B cell (primary cell): ENCODE data around the gene GPER1. TPM values are rescaled to one million over a fixed set of nuclear protein-coding genes. Genes with fewer than 3 reads are reported as not detected.
"Not testable (repeated sequence)": the region's sequence is repeated elsewhere in the genome, so short reads cannot be mapped to it uniquely, and the experiment has no call there.

Source experiments
- ATAC-seq: fragments of 200-7000 bp; cut with Tn5 transposase; one replicate; pipeline ENCODE4 v1.10.0; 2021; ENCODE audit warnings: low read depth, mild to moderate bottlenecking, moderate number of reproducible peaks, moderate library complexity
- CTCF ChIA-PET: fragments of 350-600 bp; sonication (Branson Sonifier 250); formaldehyde crosslinking; loops from one replicate; lab custom pipeline; 2021; ENCODE audit warnings: antibody characterized with exemption, inconsistent platforms; lab: Charles Lee
- POLR2A ChIA-PET: fragments of 350-600 bp; sonication (Branson Sonifier 250); formaldehyde crosslinking; loops from one replicate; lab custom pipeline; 2021; ENCODE audit warnings: antibody characterized with exemption; lab: Charles Lee
- DNase-seq: peaks from one replicate; pipeline ENCODE4 v3.0.0; 2013
- H2AFZ ChIP-seq: 2 replicates; pipeline ENCODE4 v1.6.1; 2012; ENCODE audit warnings: mild to moderate bottlenecking, low read depth, low read length; ENCODE audit not compliant: insufficient read depth, poor library complexity, severe bottlenecking
- H3K27ac ChIP-seq, 2 donors: 1 replicate in 1 of 2; 2 replicates in 1 of 2; pipeline ENCODE4 v1.5.1; 2012 to 2013; ENCODE audit warnings: low read length in 2 of 2, mild to moderate bottlenecking in 2 of 2, moderate library complexity in 1 of 2
- H3K27me3 ChIP-seq, 4 experiments: fragments of 200-600 bp in 1 of 4; sonication (generic) in 1 of 4; replicated peaks in 1 of 4; 1 replicate in 2 of 4; 2 replicates in 2 of 4; pipeline versions ENCODE4 v1.6.1 to v1.7.0; 2013 to 2016; ENCODE audit warnings: low read length in 3 of 4, mild to moderate bottlenecking in 2 of 4, mixed read lengths in 1 of 4, moderate library complexity in 1 of 4; ENCODE audit not compliant: insufficient read depth in 4 of 4, control insufficient read depth in 3 of 4; ENCODE audit errors: control extremely low read depth in 1 of 4
- H3K36me3 ChIP-seq, 2 experiments: replicated peaks in 1 of 2; 1 replicate in 1 of 2; 2 replicates in 1 of 2; pipeline versions ENCODE4 v1.6.1 to v1.7.1; 2013; ENCODE audit warnings: low read length in 1 of 2; ENCODE audit not compliant: insufficient read depth in 2 of 2, control insufficient read depth in 1 of 2; ENCODE audit errors: control extremely low read depth in 1 of 2, extremely low read depth in 1 of 2
- H3K4me1 ChIP-seq, 2 donors: fragments of 200-600 bp in 1 of 2; sonication (generic) in 1 of 2; 1 replicate in 1 of 2; 2 replicates in 1 of 2; pipeline versions ENCODE4 v1.5.1 to v1.6.1; 2013 to 2017; ENCODE audit warnings: low read length in 2 of 2; ENCODE audit not compliant: control insufficient read depth in 2 of 2, insufficient read depth in 2 of 2
- H3K4me2 ChIP-seq: replicated peaks from 2 replicates; pipeline ENCODE3; 2012; ENCODE audit warnings: mild to moderate bottlenecking, low read depth, low read length; ENCODE audit not compliant: poor library complexity, severe bottlenecking
- H3K4me3 ChIP-seq, 5 experiments: fragments of 200-600 bp in 1 of 5; sonication (generic) in 1 of 5; 1 replicate in 3 of 5; 2 replicates in 2 of 5; pipeline versions ENCODE4 v1.5.1 to v1.7.0; 2011 to 2016; ENCODE audit warnings: low read length in 4 of 5, mild to moderate bottlenecking in 4 of 5, low read depth in 2 of 5, control low read depth in 1 of 5, moderate library complexity in 1 of 5; ENCODE audit not compliant: insufficient read depth in 1 of 5; ENCODE audit errors: control extremely low read depth in 1 of 5, extremely low read depth in 1 of 5
- H3K79me2 ChIP-seq: fragments of 200-600 bp; sonication (generic); one replicate; pipeline ENCODE4 v1.6.0; 2016; ENCODE audit warnings: low read length; ENCODE audit not compliant: control insufficient read depth, insufficient read depth
- H3K9ac ChIP-seq: fragments of 200-600 bp; sonication (generic); 2 replicates; pipeline ENCODE4 v1.6.1; 2017; ENCODE audit warnings: mild to moderate bottlenecking, low read length, moderate library complexity
- H3K9me3 ChIP-seq, 3 donors: one replicate each; pipeline versions ENCODE4 v1.6.1 to v1.7.1; 2013; ENCODE audit warnings: low read length in 2 of 3; ENCODE audit not compliant: control insufficient read depth in 2 of 3, insufficient read depth in 1 of 3; ENCODE audit errors: control extremely low read depth in 1 of 3
- H4K20me1 ChIP-seq: 2 replicates; pipeline ENCODE4 v1.6.0; 2012; ENCODE audit warnings: mild to moderate bottlenecking, low read length; ENCODE audit not compliant: insufficient read depth, control insufficient read depth, poor library complexity, severe bottlenecking
- H3K27ac Mint-ChIP-seq: one replicate; pipeline ENCODE4 v1.8.0; 2021; ENCODE audit warnings: mixed read lengths
- H3K27me3 Mint-ChIP-seq: one replicate; pipeline ENCODE4 v1.8.0; 2021; ENCODE audit warnings: mixed read lengths
- H3K4me1 Mint-ChIP-seq: one replicate; pipeline ENCODE4 v1.8.0; 2021; ENCODE audit warnings: mixed read lengths
- H3K4me3 Mint-ChIP-seq: one replicate; pipeline ENCODE4 v1.8.0; 2021; ENCODE audit warnings: mixed read lengths
- H3K9me3 Mint-ChIP-seq: one replicate; pipeline ENCODE4 v1.8.0; 2022; ENCODE audit warnings: mixed read lengths; ENCODE audit not compliant: insufficient read depth
- CTCF ChIP-seq: fragments of 200-600 bp; IDR thresholded peaks from one replicate; pipeline ENCODE4 v1.8.0; 2022; ENCODE audit warnings: antibody characterized with exemption, mild to moderate bottlenecking
- EZH2 ChIP-seq: IDR thresholded peaks from 2 replicates; pipeline ENCODE4 v1.6.1; 2012; ENCODE audit warnings: borderline replicate concordance, low read depth, mild to moderate bottlenecking, moderate library complexity, low read length; ENCODE audit not compliant: insufficient read depth, poor library complexity, severe bottlenecking
- WGBS: methylation state at CpG from one replicate; pipeline ENCODE4 v1.1.5; 2013; ENCODE audit warnings: missing lambda C conversion rate; ENCODE audit not compliant: insufficient coverage; 5-methylcytosine and 5-hydroxymethylcytosine counted together
- intact Hi-C: fragments of 100-400 bp; cut with micrococcal nuclease; formaldehyde crosslinking; loops from one replicate; pipeline ENCODE4 v1.10.0; 2022
- polyA plus RNA-seq: library from polyadenylated mRNA; depleted of rRNA; stranded (reverse); fragments of >200 nt; gene quantifications from 2 replicates; pipeline ENCODE4 v1.2.3, GENCODE V29; 2012
- total RNA-seq, 2 donors: library from RNA; stranded (reverse); fragments of 120-200 nt in 1 of 2; gene quantifications; 1 replicate in 1 of 2; 2 replicates in 1 of 2; pipeline versions ENCODE4 v1.2.3 to v1.2.4, GENCODE V29; 2013 to 2022

GPER1 gene
- total and polyA plus RNA-seq, 2 donors (not counting 1 experiment from before 2014, with no cell fraction given), result 3.2 to 21.3 TPM

DNA sequence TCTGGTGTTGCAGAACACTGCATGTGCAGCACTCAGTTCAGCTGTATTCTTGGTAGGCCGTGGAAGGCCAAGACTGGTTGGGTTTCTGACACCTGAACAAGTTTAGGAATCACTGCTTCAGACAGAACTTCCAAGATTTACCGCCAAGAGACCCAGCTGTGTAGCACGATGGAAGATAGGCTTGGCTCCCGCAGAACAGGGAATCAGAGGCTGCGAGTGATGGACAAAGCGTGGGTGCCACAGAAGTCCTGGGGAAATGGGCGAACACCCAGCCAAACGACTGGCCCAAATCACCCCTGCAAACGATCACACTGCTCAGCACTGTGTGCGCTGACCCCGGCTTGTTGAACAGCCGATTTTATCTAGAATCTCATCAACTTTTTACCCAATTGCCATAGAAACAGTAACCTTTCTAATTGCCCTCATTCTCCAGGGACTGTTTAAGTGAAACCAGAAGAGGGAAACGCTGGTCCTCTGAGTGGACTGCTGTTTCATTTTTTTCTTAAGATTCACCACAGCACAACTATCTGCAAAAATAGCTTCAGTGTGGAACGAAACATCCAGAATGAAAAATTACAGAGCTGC lies 54.2 kb downstream of the GPER1 start:
- no peak overlapping the region for H3K27ac ChIP-seq
- no peaks in the 10 kb centered on the region for H3K36me3 ChIP-seq
- TF ChIP-seq EZH2 (no peak), CTCF (no peak)
- H3K4me3 ChIP-seq, result no peak overlapping the region
- H3K9me3 Mint-ChIP-seq, result no peaks in the 10 kb centered on the region
- no peaks in the 10 kb centered on the region for H3K9me3 ChIP-seq
- intact Hi-C loops, result loop anchor here (5.0 kb wide), 4 partner anchors 75 to 355 kb away; partner anchors contain the start of gene GET4
- no peak overlapping the region for H3K4me2 ChIP-seq
- peaks cover 5% of the 10 kb centered on the region for H3K79me2 ChIP-seq
- H2AFZ ChIP-seq, result no peak overlapping the region
- DNase-seq (no peak), ATAC-seq (no peak)
- no peaks in the 10 kb centered on the region for H3K27me3 ChIP-seq
- no peaks in the 10 kb centered on the region for H3K27me3 Mint-ChIP-seq
- ChIA-PET CTCF (interaction anchor here (0.7 to 5.1 kb wide), 8 partner anchors 9 to 235 kb away, joined by 3 to 84 read pairs (median 5); partner anchors contain the start of genes COX19 and GPR146), POLR2A (no interaction called here)
- H3K4me1 Mint-ChIP-seq, result peaks cover 44% of the 10 kb centered on the region
- no peaks in the 10 kb centered on the region for H4K20me1 ChIP-seq
- WGBS, result 90% methylated on average over 13 of the region's 14 CpGs
- no peak overlapping the region for H3K4me3 Mint-ChIP-seq
- no peak overlapping the region for H3K9ac ChIP-seq
- no peak overlapping the region for H3K27ac Mint-ChIP-seq
- peaks cover 23 to 46% of the 10 kb centered on the region in 2 donors for H3K4me1 ChIP-seq

GRCh38 chr7:1143031-1143430 lies 55.1 kb downstream of the GPER1 start:
- no CpG with 5 or more reads among the region's 5 CpGs for WGBS
- ATAC-seq, H3K27me3 Mint-ChIP-seq, H4K20me1 ChIP-seq, H2AFZ ChIP-seq, H3K4me3 Mint-ChIP-seq, H3K4me2 ChIP-seq, H3K27ac ChIP-seq, H3K27me3 ChIP-seq, H3K9ac ChIP-seq, H3K9me3 Mint-ChIP-seq, H3K36me3 ChIP-seq, H3K9me3 ChIP-seq, H3K4me3 ChIP-seq, H3K79me2 ChIP-seq, H3K27ac Mint-ChIP-seq, DNase-seq: not testable (repeated sequence)
- peaks cover 39% of the 10 kb centered on the region for H3K4me1 Mint-ChIP-seq
- peaks cover 18 to 41% of the 10 kb centered on the region in 2 donors for H3K4me1 ChIP-seq
- ChIA-PET POLR2A (interaction anchor here (0.8 kb wide), 1 partner anchor 17 kb away, joined by 3 read pairs; the partner anchor contains the start of gene ZFAND2A), CTCF (interaction anchor here (1.2 to 5.1 kb wide), 6 partner anchors 8 to 236 kb away, joined by 5 to 84 read pairs (median 9); partner anchors contain the start of gene GPER1)
- intact Hi-C loops, result loop anchor here (5.0 kb wide), 4 partner anchors 76 to 356 kb away; partner anchors contain the start of gene GET4

Other genes with a start within 250 kb of the GPER1 start
- 62.8 and 65.5 TPM in 2 replicates for gene GET4, start 211.6 kb upstream of the GPER1 start, total RNA-seq
- gene GET4, start 211.6 kb upstream of the GPER1 start, polyA plus RNA-seq, result 53.5 and 70.8 TPM in 2 replicates
- gene ADAP1, start 133.4 kb upstream of the GPER1 start, total RNA-seq, result 12.9 and 15.6 TPM in 2 replicates
- gene ADAP1, start 133.4 kb upstream of the GPER1 start, polyA plus RNA-seq, result 9.1 and 10.8 TPM in 2 replicates
- gene COX19, start 112.6 kb upstream of the GPER1 start, total RNA-seq, result 38.3 and 44.6 TPM in 2 replicates
- 14.7 and 18.9 TPM in 2 replicates for gene COX19, start 112.6 kb upstream of the GPER1 start, polyA plus RNA-seq
- not detected in 2 replicates for gene CYP2W1, start 104.9 kb upstream of the GPER1 start, total RNA-seq
- gene CYP2W1, start 104.9 kb upstream of the GPER1 start, polyA plus RNA-seq, result not detected in 2 replicates
- 44.6 and 45.4 TPM in 2 replicates for gene GPR146, start 43.6 kb upstream of the GPER1 start, total RNA-seq
- 4.2 and 16.7 TPM in 2 replicates for gene GPR146, start 43.6 kb upstream of the GPER1 start, polyA plus RNA-seq
- gene ZFAND2A, start 72.1 kb downstream of the GPER1 start, total RNA-seq, result 26.7 and 27.3 TPM in 2 replicates
- 113 and 190 TPM in 2 replicates for gene ZFAND2A, start 72.1 kb downstream of the GPER1 start, polyA plus RNA-seq
- gene UNCX, start 144.8 kb downstream of the GPER1 start, total RNA-seq, result not detected in 2 replicates
- gene UNCX, start 144.8 kb downstream of the GPER1 start, polyA plus RNA-seq, result not detected in 2 replicates